Neural progenitor cell (in vitro differentiated cells): Measurements from ENCODE around the gene ZC3H13. TPM values are rescaled to one million over a fixed set of nuclear protein-coding genes. Genes with fewer than 3 reads are reported as not detected.

Experiments
- DNase-seq: peaks from one replicate; pipeline ENCODE4 v3.0.0-alpha.2; 2016; ENCODE audit warnings: low spot score
- H2AFZ ChIP-seq: fragments of 200-600 bp; sonication (generic); replicated peaks from 2 replicates; pipeline ENCODE4 v1.6.1; 2016; ENCODE audit warnings: antibody characterized with exemption
- H3F3A ChIP-seq: fragments of 200-600 bp; sonication (generic); 2 replicates; pipeline ENCODE4 v1.6.1; 2016; ENCODE audit warnings: antibody characterized with exemption, low read depth
- H3K27ac ChIP-seq: fragments of 200-600 bp; sonication (generic); 2 replicates; pipeline ENCODE4 v1.5.1; 2016; ENCODE audit warnings: mild to moderate bottlenecking
- H3K27me3 ChIP-seq: fragments of 200-600 bp; sonication (generic); 2 replicates; pipeline ENCODE4 v1.6.1; 2016; ENCODE audit warnings: mild to moderate bottlenecking, moderate library complexity
- H3K36me3 ChIP-seq: fragments of 200-600 bp; sonication (generic); 2 replicates; pipeline ENCODE4 v1.5.1; 2016
- H3K4me1 ChIP-seq: fragments of 200-600 bp; sonication (generic); 2 replicates; pipeline ENCODE4 v1.6.1; 2016; ENCODE audit warnings: mixed run types
- H3K4me2 ChIP-seq: fragments of 200-600 bp; sonication (generic); 2 replicates; pipeline ENCODE4 v1.6.1; 2016
- H3K4me3 ChIP-seq: fragments of 200-600 bp; sonication (generic); 2 replicates; pipeline ENCODE4 v1.5.1; 2016
- H3K79me2 ChIP-seq: fragments of 200-600 bp; sonication (generic); 2 replicates; pipeline ENCODE4 v1.6.1; 2016; ENCODE audit warnings: low read depth
- H3K9ac ChIP-seq: fragments of 200-600 bp; sonication (generic); 2 replicates; pipeline ENCODE4 v1.6.1; 2016
- H3K9me3 ChIP-seq: fragments of 200-600 bp; sonication (generic); 2 replicates; pipeline ENCODE4 v1.5.1; 2016; ENCODE audit warnings: low read depth
- H4K20me1 ChIP-seq: fragments of 200-600 bp; sonication (generic); 2 replicates; pipeline ENCODE4 v1.6.1; 2016; ENCODE audit warnings: low read depth
- H3K27ac Mint-ChIP-seq: 3 replicates; pipeline ENCODE4 v1.8.0; 2021; ENCODE audit warnings: mixed read lengths
- H3K27me3 Mint-ChIP-seq: 2 replicates; pipeline ENCODE4 v1.8.0; 2022; ENCODE audit warnings: low read depth, mild to moderate bottlenecking, inconsistent platforms, moderate library complexity, mixed read lengths; ENCODE audit not compliant: insufficient read depth
- H3K36me3 Mint-ChIP-seq: 3 replicates; pipeline ENCODE4 v1.8.0; 2021; ENCODE audit warnings: mixed read lengths
- H3K4me1 Mint-ChIP-seq: 3 replicates; pipeline ENCODE4 v1.8.0; 2021; ENCODE audit warnings: mixed read lengths
- H3K4me3 Mint-ChIP-seq: 3 replicates; pipeline ENCODE4 v1.8.0; 2021; ENCODE audit warnings: mild to moderate bottlenecking, moderate library complexity, mixed read lengths
- H3K9me3 Mint-ChIP-seq: 3 replicates; pipeline ENCODE4 v1.8.0; 2020; ENCODE audit warnings: mixed read lengths
- EZH2 ChIP-seq: fragments of 200-600 bp; sonication (generic); IDR thresholded peaks from 2 replicates; pipeline ENCODE4 v1.6.1; 2017; ENCODE audit warnings: antibody characterized with exemption, mild to moderate bottlenecking, moderate library complexity
- EZH2phosphoT487 ChIP-seq: fragments of 200-600 bp; sonication (generic); IDR thresholded peaks from 2 replicates; pipeline ENCODE4 v1.6.1; 2017; ENCODE audit warnings: antibody characterized with exemption
- total RNA-seq: library from RNA; depleted of rRNA; stranded (reverse); fragments of >200 nt; gene quantifications from 2 replicates; pipeline ENCODE4 v1.2.3, GENCODE V29; 2015; ENCODE audit warnings: low replicate concordance
- TF ChIP-seq, protein P1 (sequence below): fragments of 200-600 bp; sonication (generic); IDR thresholded peaks from 2 replicates; pipeline ENCODE4 v1.5.1; 2017; ENCODE audit warnings: antibody characterized with exemption, mild to moderate bottlenecking

Gene ZC3H13
- total RNA-seq, 1 donor from 2014 or later: 41.4 TPM

DNA sequence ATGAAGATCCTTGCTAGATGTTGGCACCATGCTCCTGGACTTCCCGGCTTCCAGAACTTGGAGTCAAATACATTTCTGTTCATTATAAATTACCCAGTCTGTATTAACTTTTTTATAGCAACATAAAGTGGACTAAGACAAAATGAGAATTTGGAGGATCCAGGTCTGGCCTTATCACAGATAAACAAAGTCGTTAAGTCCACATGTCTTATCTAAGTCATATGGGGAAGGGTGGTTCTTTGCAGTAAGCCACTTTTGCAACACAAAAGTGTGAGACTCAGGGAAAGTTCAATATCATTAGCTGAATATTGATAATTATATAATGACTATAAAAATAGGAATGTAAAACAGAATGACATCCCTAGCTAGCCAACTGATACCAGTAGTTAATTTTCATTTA is 109.4 kb downstream of the ZC3H13 start:
- no peaks in the 10 kb centered on the region for H3K9me3 ChIP-seq
- no peaks in the 10 kb centered on the region for H3K27me3 ChIP-seq
- H3K27ac ChIP-seq: no peak overlapping the region
- no peaks in the 10 kb centered on the region for H3K79me2 ChIP-seq
- Mint-ChIP-seq H3K4me3 (no peak overlapping the region), H3K27me3 (peaks cover 5% of the 10 kb centered on the region), H3K36me3 (no peaks in the 10 kb centered on the region), H3K27ac (no peak overlapping the region), H3K9me3 (no peaks in the 10 kb centered on the region), H3K4me1 (no peaks in the 10 kb centered on the region)
- H4K20me1 ChIP-seq: no peaks in the 10 kb centered on the region
- no peaks in the 10 kb centered on the region for H3K36me3 ChIP-seq
- no peak overlapping the region for H3K4me2 ChIP-seq
- no peaks in the 10 kb centered on the region for H3F3A ChIP-seq
- H3K4me3 ChIP-seq: no peak overlapping the region
- no peaks in the 10 kb centered on the region for H3K4me1 ChIP-seq
- TF ChIP-seq, protein P1, sequence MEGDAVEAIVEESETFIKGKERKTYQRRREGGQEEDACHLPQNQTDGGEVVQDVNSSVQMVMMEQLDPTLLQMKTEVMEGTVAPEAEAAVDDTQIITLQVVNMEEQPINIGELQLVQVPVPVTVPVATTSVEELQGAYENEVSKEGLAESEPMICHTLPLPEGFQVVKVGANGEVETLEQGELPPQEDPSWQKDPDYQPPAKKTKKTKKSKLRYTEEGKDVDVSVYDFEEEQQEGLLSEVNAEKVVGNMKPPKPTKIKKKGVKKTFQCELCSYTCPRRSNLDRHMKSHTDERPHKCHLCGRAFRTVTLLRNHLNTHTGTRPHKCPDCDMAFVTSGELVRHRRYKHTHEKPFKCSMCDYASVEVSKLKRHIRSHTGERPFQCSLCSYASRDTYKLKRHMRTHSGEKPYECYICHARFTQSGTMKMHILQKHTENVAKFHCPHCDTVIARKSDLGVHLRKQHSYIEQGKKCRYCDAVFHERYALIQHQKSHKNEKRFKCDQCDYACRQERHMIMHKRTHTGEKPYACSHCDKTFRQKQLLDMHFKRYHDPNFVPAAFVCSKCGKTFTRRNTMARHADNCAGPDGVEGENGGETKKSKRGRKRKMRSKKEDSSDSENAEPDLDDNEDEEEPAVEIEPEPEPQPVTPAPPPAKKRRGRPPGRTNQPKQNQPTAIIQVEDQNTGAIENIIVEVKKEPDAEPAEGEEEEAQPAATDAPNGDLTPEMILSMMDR: no peak
- TF ChIP-seq EZH2: no peak
- no peak for DNase-seq
- no peak overlapping the region for H2AFZ ChIP-seq
- H3K9ac ChIP-seq: no peak overlapping the region

DNA sequence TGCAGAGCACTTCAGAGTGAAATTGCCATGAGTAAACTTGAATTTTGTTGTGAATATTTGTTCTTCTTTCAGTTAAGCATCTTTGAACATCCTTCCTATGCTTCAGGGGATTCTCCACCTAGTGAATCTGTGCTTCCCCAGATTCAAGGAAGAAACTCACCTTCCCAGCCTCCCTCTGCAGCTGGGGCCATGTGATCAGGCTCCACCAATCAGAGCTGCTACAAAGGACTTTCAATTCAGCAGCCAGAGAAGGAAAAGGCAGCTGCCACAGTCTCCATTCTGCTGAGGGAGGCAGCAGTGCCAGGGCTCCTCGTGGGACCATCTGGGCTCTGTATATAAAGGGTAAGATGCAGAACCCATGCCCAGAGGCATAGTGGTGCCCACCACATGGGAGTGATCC is 111.3 kb downstream of the ZC3H13 start:
- Mint-ChIP-seq H3K9me3 (no peaks in the 10 kb centered on the region), H3K27ac (no peak overlapping the region), H3K27me3 (peaks cover 5% of the 10 kb centered on the region), H3K4me3 (no peak overlapping the region), H3K4me1 (no peaks in the 10 kb centered on the region), H3K36me3 (no peaks in the 10 kb centered on the region)
- DNase-seq: no peak
- Histone ChIP-seq H3K4me1 (no peaks in the 10 kb centered on the region), H3K27me3 (no peaks in the 10 kb centered on the region), H3K9ac (no peak overlapping the region), H3F3A (no peaks in the 10 kb centered on the region), H4K20me1 (no peaks in the 10 kb centered on the region), H3K79me2 (no peaks in the 10 kb centered on the region), H3K27ac (no peak overlapping the region), H3K4me3 (no peak overlapping the region), H3K9me3 (no peaks in the 10 kb centered on the region), H3K4me2 (no peak overlapping the region), H2AFZ (peak overlapping the region; percentile 60), H3K36me3 (no peaks in the 10 kb centered on the region)
- TF ChIP-seq, protein P1: no peak
- no peak for TF ChIP-seq EZH2
- TF ChIP-seq EZH2phosphoT487: no peak

DNA sequence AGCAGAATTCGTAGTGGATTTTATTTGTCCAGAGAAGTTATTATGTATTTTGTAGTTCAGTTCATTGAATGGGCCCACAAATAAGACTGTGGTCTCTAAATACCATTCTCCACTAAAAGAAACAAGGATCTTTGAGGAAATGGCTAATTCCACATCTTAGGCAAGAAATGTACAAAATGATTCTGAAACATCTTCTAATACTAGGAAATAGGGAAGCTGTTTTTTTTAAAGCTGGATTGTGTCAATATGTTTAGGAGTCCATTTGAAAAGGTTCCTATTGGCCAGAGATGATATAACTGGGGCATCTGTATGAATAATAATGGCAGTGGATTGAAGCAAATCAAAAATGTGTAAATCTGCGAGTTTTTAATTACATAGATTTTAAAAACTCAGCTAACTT is 112.5 kb downstream of the ZC3H13 start:
- Histone ChIP-seq H3K79me2 (no peaks in the 10 kb centered on the region), H3K4me2 (no peak overlapping the region), H3K4me1 (no peaks in the 10 kb centered on the region), H3K36me3 (no peaks in the 10 kb centered on the region), H3K27ac (no peak overlapping the region), H3K4me3 (no peak overlapping the region), H2AFZ (no peak overlapping the region), H3K9me3 (no peaks in the 10 kb centered on the region), H3K27me3 (no peaks in the 10 kb centered on the region), H3K9ac (no peak overlapping the region), H3F3A (no peaks in the 10 kb centered on the region), H4K20me1 (no peaks in the 10 kb centered on the region)
- Mint-ChIP-seq H3K27me3 (peaks cover 5% of the 10 kb centered on the region), H3K9me3 (no peaks in the 10 kb centered on the region), H3K36me3 (no peaks in the 10 kb centered on the region), H3K27ac (no peak overlapping the region), H3K4me3 (no peak overlapping the region), H3K4me1 (no peaks in the 10 kb centered on the region)
- DNase-seq: no peak
- TF ChIP-seq EZH2phosphoT487 (no peak), EZH2 (no peak)
- TF ChIP-seq, protein P1: no peak

DNA sequence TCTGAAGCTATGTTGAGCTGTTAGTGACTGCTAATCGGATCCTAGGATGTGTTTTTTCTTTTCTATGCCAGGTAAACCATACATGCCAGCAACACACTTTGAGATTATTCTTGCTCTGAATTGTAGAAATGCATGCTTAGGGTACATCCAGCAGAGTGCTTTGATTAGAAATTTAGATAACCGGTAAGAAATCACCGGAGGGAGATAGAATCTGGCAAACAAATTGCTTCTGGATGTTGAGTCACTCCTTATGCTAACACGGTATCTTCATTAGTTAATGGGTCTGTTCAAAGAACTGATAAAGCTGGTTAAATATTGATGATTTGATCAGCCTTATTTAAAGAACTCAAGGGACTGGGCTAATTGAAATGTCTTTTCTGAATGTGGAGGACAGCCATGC is 115.9 kb downstream of the ZC3H13 start:
- Mint-ChIP-seq H3K27me3 (peaks cover 8% of the 10 kb centered on the region), H3K27ac (no peak overlapping the region), H3K4me1 (no peaks in the 10 kb centered on the region), H3K36me3 (no peaks in the 10 kb centered on the region), H3K9me3 (no peaks in the 10 kb centered on the region), H3K4me3 (no peak overlapping the region)
- Histone ChIP-seq H3K9ac (no peak overlapping the region), H2AFZ (no peak overlapping the region), H3K4me2 (no peak overlapping the region), H3K79me2 (no peaks in the 10 kb centered on the region), H3K27me3 (no peaks in the 10 kb centered on the region), H4K20me1 (no peaks in the 10 kb centered on the region), H3K36me3 (no peaks in the 10 kb centered on the region), H3K9me3 (no peaks in the 10 kb centered on the region), H3K4me3 (no peak overlapping the region), H3K4me1 (no peaks in the 10 kb centered on the region), H3K27ac (no peak overlapping the region), H3F3A (no peaks in the 10 kb centered on the region)
- DNase-seq: no peak
- TF ChIP-seq EZH2: no peak
- no peak for TF ChIP-seq EZH2phosphoT487
- TF ChIP-seq, protein P1: no peak
